SK-N-SH (cell line): Measurements from ENCODE around the gene TXNDC17.

ENCODE experiments used
- CHD2 ChIP-seq: fragments of 150-350 bp; IDR thresholded peaks from 2 replicates; pipeline ENCODE4 v1.6.1; 2018; ENCODE audit warnings: low read length; ENCODE audit not compliant: partially characterized antibody
- ELF1 ChIP-seq: IDR thresholded peaks from 2 replicates; pipeline ENCODE4 v1.4.0; 2012
- EP300 ChIP-seq, 2 experiments: IDR thresholded peaks; 2 replicates each; pipeline versions ENCODE4 v1.4.0 to v1.6.1; 2012; ENCODE audit warnings: borderline replicate concordance in 1 of 2, low read depth in 1 of 2, low read length in 1 of 2
- GABPA ChIP-seq: IDR thresholded peaks from 2 replicates; pipeline ENCODE4 v1.4.0; 2012; ENCODE audit warnings: low read depth, mild to moderate bottlenecking
- GATA2 ChIP-seq: sonication (generic); formaldehyde crosslinking; IDR thresholded peaks from 2 replicates; pipeline ENCODE4 v1.5.0; 2020; ENCODE audit warnings: mild to moderate bottlenecking, missing genetic modification reagents
- POLR2AphosphoS5 ChIP-seq: IDR thresholded peaks from 2 replicates; pipeline ENCODE4 v1.6.1; 2012; ENCODE audit warnings: low read depth, low read length
- REST ChIP-seq: IDR thresholded peaks from 2 replicates; pipeline ENCODE4 v1.6.1; 2012; ENCODE audit warnings: mild to moderate bottlenecking, low read depth, low read length, moderate library complexity
- RFX5 ChIP-seq: IDR thresholded peaks from 2 replicates; pipeline ENCODE4 v1.6.1; 2012; ENCODE audit warnings: mild to moderate bottlenecking, improper control_type of control experiment, low read length
- SIN3A ChIP-seq: IDR thresholded peaks from 2 replicates; pipeline ENCODE4 v1.6.1; 2012; ENCODE audit warnings: low read depth, mild to moderate bottlenecking, low read length, moderate library complexity, borderline replicate concordance
- SMC3 ChIP-seq: IDR thresholded peaks from 2 replicates; pipeline ENCODE4 v1.6.1; 2012; ENCODE audit warnings: low read depth, low read length, improper control_type of control experiment
- YY1 ChIP-seq: IDR thresholded peaks from 2 replicates; pipeline ENCODE4 v1.4.0; 2012; ENCODE audit warnings: low read depth, mild to moderate bottlenecking
- TF ChIP-seq, protein P1 (sequence below): IDR thresholded peaks from 2 replicates; pipeline ENCODE4 v1.4.0; 2012; ENCODE audit warnings: low read depth
- TF ChIP-seq, protein P2 (sequence below): fragments of 200-600 bp; sonication (generic); IDR thresholded peaks from 2 replicates; pipeline ENCODE4 v1.6.1; 2017; ENCODE audit warnings: antibody characterized with exemption, mild to moderate bottlenecking, moderate library complexity

- TF ChIP-seq, protein P1, sequence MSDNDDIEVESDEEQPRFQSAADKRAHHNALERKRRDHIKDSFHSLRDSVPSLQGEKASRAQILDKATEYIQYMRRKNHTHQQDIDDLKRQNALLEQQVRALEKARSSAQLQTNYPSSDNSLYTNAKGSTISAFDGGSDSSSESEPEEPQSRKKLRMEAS: no peak
- TF ChIP-seq SIN3A (no peak), EP300 (IDR thresholded peaks at IDR 0.05; ENCODE audit: borderline replicate concordance in 1 of 2, low read depth in 1 of 2, low read length in 1 of 2) (no peak), SMC3 (no peak), CHD2 (no peak), GATA2 (no peak), ELF1 (no peak), POLR2AphosphoS5 (no peak), GABPA (no peak), YY1 (no peak), RFX5 (no peak), REST (no peak)
- TF ChIP-seq, protein P2, sequence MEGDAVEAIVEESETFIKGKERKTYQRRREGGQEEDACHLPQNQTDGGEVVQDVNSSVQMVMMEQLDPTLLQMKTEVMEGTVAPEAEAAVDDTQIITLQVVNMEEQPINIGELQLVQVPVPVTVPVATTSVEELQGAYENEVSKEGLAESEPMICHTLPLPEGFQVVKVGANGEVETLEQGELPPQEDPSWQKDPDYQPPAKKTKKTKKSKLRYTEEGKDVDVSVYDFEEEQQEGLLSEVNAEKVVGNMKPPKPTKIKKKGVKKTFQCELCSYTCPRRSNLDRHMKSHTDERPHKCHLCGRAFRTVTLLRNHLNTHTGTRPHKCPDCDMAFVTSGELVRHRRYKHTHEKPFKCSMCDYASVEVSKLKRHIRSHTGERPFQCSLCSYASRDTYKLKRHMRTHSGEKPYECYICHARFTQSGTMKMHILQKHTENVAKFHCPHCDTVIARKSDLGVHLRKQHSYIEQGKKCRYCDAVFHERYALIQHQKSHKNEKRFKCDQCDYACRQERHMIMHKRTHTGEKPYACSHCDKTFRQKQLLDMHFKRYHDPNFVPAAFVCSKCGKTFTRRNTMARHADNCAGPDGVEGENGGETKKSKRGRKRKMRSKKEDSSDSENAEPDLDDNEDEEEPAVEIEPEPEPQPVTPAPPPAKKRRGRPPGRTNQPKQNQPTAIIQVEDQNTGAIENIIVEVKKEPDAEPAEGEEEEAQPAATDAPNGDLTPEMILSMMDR: no peak
These were observed 8.3 kb upstream of the TXNDC17 start for GRCh38 chr17:6632530-6632929.
